ENCODE results near the gene APBB2. TPM values are rescaled to one million over a fixed set of nuclear protein-coding genes. Genes with fewer than 3 reads are reported as not detected.

Gene APBB2
- total RNA-seq, 1 experiment from 2014 or later: 46.0 TPM

DNA sequence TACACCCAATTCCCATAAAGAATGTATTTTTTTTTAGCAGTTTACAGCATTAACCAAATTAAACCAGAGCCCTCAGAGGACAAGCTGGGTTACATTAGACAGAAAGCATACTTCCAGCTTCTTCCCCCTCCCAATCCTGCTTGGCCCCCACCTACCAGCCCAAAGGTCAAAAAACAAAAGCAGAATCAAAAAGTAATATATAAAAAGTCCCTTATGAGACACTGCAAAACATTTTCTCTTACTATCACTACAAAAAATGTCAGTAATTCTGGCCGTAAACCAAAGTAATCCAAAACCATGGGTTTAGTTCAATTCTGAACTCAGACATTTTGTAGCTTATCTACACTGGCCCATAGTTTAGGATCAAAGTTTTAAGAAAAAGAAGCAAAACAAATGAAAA is 38.0 kb downstream of the APBB2 start:
- ChIA-PET CTCF (interaction anchor here (0.5 to 0.9 kb wide), 3 partner anchors 38 to 288 kb away, joined by 3 to 6 read pairs (median 4); partner anchors contain the start of gene APBB2), POLR2A (ENCODE audit: unreplicated experiment) (interaction anchor here (0.5 kb wide), 1 partner anchor 82 kb away, joined by 6 read pairs; no protein-coding TSS in a partner anchor)
- TF ChIP-seq EZH2 (IDR thresholded peaks at IDR 0.05; ENCODE audit: low read depth): no peak
- TF ChIP-seq, protein P1, sequence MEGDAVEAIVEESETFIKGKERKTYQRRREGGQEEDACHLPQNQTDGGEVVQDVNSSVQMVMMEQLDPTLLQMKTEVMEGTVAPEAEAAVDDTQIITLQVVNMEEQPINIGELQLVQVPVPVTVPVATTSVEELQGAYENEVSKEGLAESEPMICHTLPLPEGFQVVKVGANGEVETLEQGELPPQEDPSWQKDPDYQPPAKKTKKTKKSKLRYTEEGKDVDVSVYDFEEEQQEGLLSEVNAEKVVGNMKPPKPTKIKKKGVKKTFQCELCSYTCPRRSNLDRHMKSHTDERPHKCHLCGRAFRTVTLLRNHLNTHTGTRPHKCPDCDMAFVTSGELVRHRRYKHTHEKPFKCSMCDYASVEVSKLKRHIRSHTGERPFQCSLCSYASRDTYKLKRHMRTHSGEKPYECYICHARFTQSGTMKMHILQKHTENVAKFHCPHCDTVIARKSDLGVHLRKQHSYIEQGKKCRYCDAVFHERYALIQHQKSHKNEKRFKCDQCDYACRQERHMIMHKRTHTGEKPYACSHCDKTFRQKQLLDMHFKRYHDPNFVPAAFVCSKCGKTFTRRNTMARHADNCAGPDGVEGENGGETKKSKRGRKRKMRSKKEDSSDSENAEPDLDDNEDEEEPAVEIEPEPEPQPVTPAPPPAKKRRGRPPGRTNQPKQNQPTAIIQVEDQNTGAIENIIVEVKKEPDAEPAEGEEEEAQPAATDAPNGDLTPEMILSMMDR (conservative IDR thresholded peaks at IDR 0.05): no peak
- H3K27me3 ChIP-seq (ENCODE audit: insufficient read depth, low read depth): no peaks in the 10 kb centered on the region
- no peak overlapping the region for H3K4me2 ChIP-seq
- H3K4me3 ChIP-seq: no peak overlapping the region
- H3K79me2 ChIP-seq (ENCODE audit: low read depth): peaks cover 5% of the 10 kb centered on the region; the same call in 1 of the 2 replicates
- H3K4me1 ChIP-seq (replicated peaks; ENCODE audit: insufficient read depth): peaks cover 24% of the 10 kb centered on the region; the same call in 1 of the 2 replicates
- BruUV-seq (replicated peaks): no TSS peak
- no peak for DNase-seq
- H2AFZ ChIP-seq: no peak overlapping the region
- no peaks in the 10 kb centered on the region; the same call in 1 of the 2 replicates for H3K9me2 ChIP-seq (ENCODE audit: insufficient read depth)
- H3K27ac ChIP-seq: no peak overlapping the region
- intact Hi-C loops (cut with micrococcal nuclease; ENCODE audit: unreplicated experiment): loop anchor here (2.0 kb wide), 1 partner anchor 16 kb away; no protein-coding TSS in a partner anchor
- H3K9me3 ChIP-seq (ENCODE audit: insufficient read depth, low read depth): no peaks in the 10 kb centered on the region
- H3K36me3 ChIP-seq (ENCODE audit: low read depth): no peaks in the 10 kb centered on the region
- no peaks in the 10 kb centered on the region for H4K20me1 ChIP-seq (ENCODE audit: insufficient read depth)
- H3F3A ChIP-seq (ENCODE audit: insufficient read depth, low read depth): peaks cover 6% of the 10 kb centered on the region; the same call in 1 of the 2 replicates

DNA sequence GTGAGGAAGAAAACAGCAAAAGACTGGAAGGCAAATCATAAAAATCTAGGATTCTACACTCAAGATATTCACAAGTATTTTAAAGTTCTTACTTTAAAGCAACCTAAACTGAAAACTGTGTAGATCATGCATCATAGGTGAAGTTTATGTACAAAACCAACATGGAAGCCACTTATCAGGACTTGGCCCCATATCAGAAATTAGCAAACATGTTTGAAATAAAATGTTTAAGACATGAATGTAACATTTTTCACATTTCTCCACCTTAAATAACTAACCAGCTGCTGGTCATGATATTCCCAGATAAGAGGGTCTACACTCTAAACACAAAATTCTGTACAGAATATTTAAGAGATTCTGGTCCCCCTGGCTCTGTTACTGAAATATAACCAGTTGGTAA is 38.5 kb downstream of the APBB2 start:
- Histone ChIP-seq H3K4me1 (replicated peaks; ENCODE audit: insufficient read depth) (peaks cover 24% of the 10 kb centered on the region; the same call in 1 of the 2 replicates), H3K4me3 (no peak overlapping the region), H2AFZ (no peak overlapping the region), H3K4me2 (no peak overlapping the region), H3K9me3 (ENCODE audit: insufficient read depth, low read depth) (no peaks in the 10 kb centered on the region), H3F3A (ENCODE audit: insufficient read depth, low read depth) (peaks cover 6% of the 10 kb centered on the region; the same call in 1 of the 2 replicates), H3K27ac (no peak overlapping the region), H3K27me3 (ENCODE audit: insufficient read depth, low read depth) (no peaks in the 10 kb centered on the region), H3K9me2 (ENCODE audit: insufficient read depth) (no peaks in the 10 kb centered on the region; the same call in 1 of the 2 replicates), H3K79me2 (ENCODE audit: low read depth) (0 out of 2 replicates have a peak, but pooled peaks cover 5% of the 10 kb centered on the region), H3K36me3 (ENCODE audit: low read depth) (no peaks in the 10 kb centered on the region), H4K20me1 (ENCODE audit: insufficient read depth) (no peaks in the 10 kb centered on the region)
- BruUV-seq (replicated peaks): no TSS peak
- POLR2A ChIA-PET (ENCODE audit: unreplicated experiment): no interaction called here
- DNase-seq: no peak
- CTCF ChIA-PET: no interaction called here
- intact Hi-C loops (cut with micrococcal nuclease; ENCODE audit: unreplicated experiment): loop anchor here (2.0 kb wide), 1 partner anchor 15 kb away; no protein-coding TSS in a partner anchor
- no peak for TF ChIP-seq EZH2 (IDR thresholded peaks at IDR 0.05; ENCODE audit: low read depth)
- TF ChIP-seq, protein P1 (conservative IDR thresholded peaks at IDR 0.05): no peak

DNA sequence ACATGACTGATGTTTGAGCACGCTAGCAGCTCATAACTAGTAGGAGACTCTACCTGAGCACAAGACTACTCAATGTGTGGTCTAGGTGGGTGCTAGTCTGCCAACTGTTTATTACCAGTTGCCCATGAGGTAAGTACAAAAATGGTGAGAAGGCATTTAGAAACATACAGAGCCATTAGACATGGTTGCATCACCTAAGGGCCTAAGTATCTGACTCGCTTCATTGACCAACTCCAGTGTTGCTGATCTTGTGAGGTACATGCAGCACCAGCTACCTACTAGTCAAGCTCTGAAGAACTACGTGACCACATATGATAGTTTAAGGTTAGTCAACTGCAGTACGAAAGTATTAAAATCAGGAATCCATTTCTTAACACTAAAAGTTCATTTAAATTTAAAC is 39.9 kb downstream of the APBB2 start:
- POLR2A ChIA-PET (ENCODE audit: unreplicated experiment): no interaction called here
- no peak overlapping the region for H3K4me2 ChIP-seq
- peaks cover 24% of the 10 kb centered on the region; the same call in 1 of the 2 replicates for H3K4me1 ChIP-seq (replicated peaks; ENCODE audit: insufficient read depth)
- H3F3A ChIP-seq (ENCODE audit: insufficient read depth, low read depth): peaks cover 6% of the 10 kb centered on the region; the same call in 1 of the 2 replicates
- no peaks in the 10 kb centered on the region for H3K27me3 ChIP-seq (ENCODE audit: insufficient read depth, low read depth)
- no TSS peak for BruUV-seq (replicated peaks)
- no peak overlapping the region for H2AFZ ChIP-seq
- H3K36me3 ChIP-seq (ENCODE audit: low read depth): no peaks in the 10 kb centered on the region
- 0 out of 2 replicates have a peak, but pooled peaks cover 5% of the 10 kb centered on the region for H3K79me2 ChIP-seq (ENCODE audit: low read depth)
- H4K20me1 ChIP-seq (ENCODE audit: insufficient read depth): no peaks in the 10 kb centered on the region
- H3K9me3 ChIP-seq (ENCODE audit: insufficient read depth, low read depth): no peaks in the 10 kb centered on the region
- H3K4me3 ChIP-seq: no peak overlapping the region
- CTCF ChIA-PET: no interaction called here
- no peak for DNase-seq
- TF ChIP-seq, protein P1 (conservative IDR thresholded peaks at IDR 0.05): no peak
- no peak for TF ChIP-seq EZH2 (IDR thresholded peaks at IDR 0.05; ENCODE audit: low read depth)
- intact Hi-C loops (cut with micrococcal nuclease; ENCODE audit: unreplicated experiment): no loop called here
- no peak overlapping the region for H3K27ac ChIP-seq
- H3K9me2 ChIP-seq (ENCODE audit: insufficient read depth): no peaks in the 10 kb centered on the region; the same call in 1 of the 2 replicates
